Stimulated activated CD8-positive, alpha-beta memory T cell treated with anti-CD3 and anti-CD28 coated beads, Interleukin-7, amount 100 ng/mL, for 48 hours (primary cell): Measurements from ENCODE around the gene PPP2R2B.

Source experiments
- DNase-seq, 2 donors: peaks; one replicate each; pipeline ENCODE4 v3.0.0-alpha.2; 2020; ENCODE audit warnings: low read depth in 1 of 2; ENCODE audit errors: extremely low read depth in 1 of 2

Gene PPP2R2B

GRCh38 chr5:146667633-146668272, 210.8 kb downstream of the PPP2R2B start:
- no peak for DNase-seq

- no peak for DNase-seq
These were observed 216.3 kb downstream of the PPP2R2B start for GRCh38 chr5:146662229-146662628.

GRCh38 chr5:146660376-146660960, 218.1 kb downstream of the PPP2R2B start:
- DNase-seq, result no peak

GRCh38 chr5:146659961-146660360, 218.6 kb downstream of the PPP2R2B start:
- DNase-seq, result no peak

- DNase-seq, result no peak
These were observed 221.9 kb downstream of the PPP2R2B start for GRCh38 chr5:146656703-146657102.

- DNase-seq, result no peak
These were observed 225.0 kb downstream of the PPP2R2B start for GRCh38 chr5:146653560-146653959.

GRCh38 chr5:146652547-146652946, 226.0 kb downstream of the PPP2R2B start:
- DNase-seq, result no peak

- no peak for DNase-seq
These were observed 230.8 kb downstream of the PPP2R2B start for GRCh38 chr5:146647656-146648199.

- DNase-seq, result no peak
These were observed 232.1 kb downstream of the PPP2R2B start for GRCh38 chr5:146646441-146646840.

- DNase-seq, result no peak
These were observed 233.2 kb downstream of the PPP2R2B start for GRCh38 chr5:146645342-146645741.

- no peak for DNase-seq
These were observed 233.7 kb downstream of the PPP2R2B start for GRCh38 chr5:146644831-146645230.

- DNase-seq, result no peak
These were observed 234.8 kb downstream of the PPP2R2B start for GRCh38 chr5:146643776-146644175.

- DNase-seq, result no peak
These were observed 236.1 kb downstream of the PPP2R2B start for GRCh38 chr5:146642410-146642809.

GRCh38 chr5:146641941-146642340, 236.6 kb downstream of the PPP2R2B start:
- no peak for DNase-seq

- no peak for DNase-seq
These were observed 238.2 kb downstream of the PPP2R2B start for GRCh38 chr5:146640285-146640896.

GRCh38 chr5:146635443-146635842, 243.1 kb downstream of the PPP2R2B start:
- no peak for DNase-seq

- no peak for DNase-seq
These were observed 245.2 kb downstream of the PPP2R2B start for GRCh38 chr5:146633323-146633764.

- DNase-seq, result no peak
These were observed 245.8 kb downstream of the PPP2R2B start for GRCh38 chr5:146632620-146633322.

- DNase-seq, result no peak
These were observed 248.1 kb downstream of the PPP2R2B start for GRCh38 chr5:146630472-146630871.

GRCh38 chr5:146628950-146629349, 249.6 kb downstream of the PPP2R2B start:
- DNase-seq, result no peak

GRCh38 chr5:146626936-146627335, 251.6 kb downstream of the PPP2R2B start:
- no peak for DNase-seq
